ENCODE measurements around the gene SLC39A2. TPM values are rescaled to one million over a fixed set of nuclear protein-coding genes. Genes with fewer than 3 reads are reported as not detected.

Gene SLC39A2
- total and polyA plus RNA-seq, 9 of the 15 experiments (the other 6 are each of a cell fraction or from before 2014, with no cell fraction given): 0.06 to 0.09 TPM; not detected in 7

DNA sequence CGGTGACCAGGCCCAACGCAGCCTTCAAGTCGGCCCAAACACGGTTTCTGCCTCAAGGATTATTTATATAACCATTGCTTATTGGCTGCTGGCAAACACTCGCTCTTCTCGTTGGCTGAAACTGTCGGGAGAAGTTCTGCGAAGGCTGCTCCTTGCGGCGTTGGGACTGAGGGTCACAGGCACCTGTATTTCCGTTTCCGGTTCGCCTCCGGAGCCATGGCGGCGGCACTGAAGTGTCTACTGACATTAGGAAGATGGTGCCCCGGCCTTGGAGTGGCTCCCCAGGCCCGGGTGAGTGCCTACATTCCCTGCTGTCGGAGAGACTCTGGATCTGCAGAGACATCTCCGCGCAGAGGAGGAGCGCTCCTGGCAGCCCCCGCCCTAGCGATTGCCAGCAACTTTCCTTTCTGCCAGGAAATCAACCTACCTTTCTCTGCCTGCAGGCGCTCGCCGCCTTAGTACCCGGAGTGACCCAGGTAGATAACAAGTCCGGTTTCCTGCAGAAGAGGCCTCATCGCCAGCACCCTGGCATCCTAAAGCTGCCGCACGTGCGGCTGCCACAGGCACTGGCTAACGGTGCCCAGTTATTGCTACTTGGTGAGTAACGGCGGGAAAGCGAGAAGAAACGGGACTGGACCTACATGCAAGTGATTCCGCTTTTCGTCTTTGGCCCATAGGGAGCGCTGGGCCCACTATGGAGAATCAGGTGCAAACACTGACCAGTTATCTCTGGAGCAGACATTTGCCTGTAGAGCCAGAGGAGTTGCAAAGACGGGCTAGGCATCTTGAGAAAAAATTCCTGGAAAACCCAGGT lies 9.1 kb upstream of the SLC39A2 start, which contains the start of gene METTL17 (continued):
- TF ChIP-seq MYNN (IDR thresholded peaks at IDR 0.05): no peak
- no peak for TF ChIP-seq MYNN (CRISPR knock-in tag; IDR thresholded peaks at IDR 0.05)
- TF ChIP-seq ZNF592 (IDR thresholded peaks at IDR 0.05): no peak
- no peak for TF ChIP-seq ZNF407 (IDR thresholded peaks at IDR 0.05; ENCODE audit: low read depth)
- peak; percentile 84 for TF ChIP-seq POLR2G (IDR thresholded peaks at IDR 0.05; ENCODE audit: low read depth, low read length)
- TF ChIP-seq POLR2B (IDR thresholded peaks at IDR 0.05; ENCODE audit: low read depth, partially characterized antibody): peak; percentile 56
- TF ChIP-seq GATAD2A (IDR thresholded peaks at IDR 0.05): no peak
- TF ChIP-seq, protein P1, sequence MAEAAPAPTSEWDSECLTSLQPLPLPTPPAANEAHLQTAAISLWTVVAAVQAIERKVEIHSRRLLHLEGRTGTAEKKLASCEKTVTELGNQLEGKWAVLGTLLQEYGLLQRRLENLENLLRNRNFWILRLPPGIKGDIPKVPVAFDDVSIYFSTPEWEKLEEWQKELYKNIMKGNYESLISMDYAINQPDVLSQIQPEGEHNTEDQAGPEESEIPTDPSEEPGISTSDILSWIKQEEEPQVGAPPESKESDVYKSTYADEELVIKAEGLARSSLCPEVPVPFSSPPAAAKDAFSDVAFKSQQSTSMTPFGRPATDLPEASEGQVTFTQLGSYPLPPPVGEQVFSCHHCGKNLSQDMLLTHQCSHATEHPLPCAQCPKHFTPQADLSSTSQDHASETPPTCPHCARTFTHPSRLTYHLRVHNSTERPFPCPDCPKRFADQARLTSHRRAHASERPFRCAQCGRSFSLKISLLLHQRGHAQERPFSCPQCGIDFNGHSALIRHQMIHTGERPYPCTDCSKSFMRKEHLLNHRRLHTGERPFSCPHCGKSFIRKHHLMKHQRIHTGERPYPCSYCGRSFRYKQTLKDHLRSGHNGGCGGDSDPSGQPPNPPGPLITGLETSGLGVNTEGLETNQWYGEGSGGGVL (CRISPR knock-in tag; IDR thresholded peaks at IDR 0.05): no peak
- TF ChIP-seq, protein P2, sequence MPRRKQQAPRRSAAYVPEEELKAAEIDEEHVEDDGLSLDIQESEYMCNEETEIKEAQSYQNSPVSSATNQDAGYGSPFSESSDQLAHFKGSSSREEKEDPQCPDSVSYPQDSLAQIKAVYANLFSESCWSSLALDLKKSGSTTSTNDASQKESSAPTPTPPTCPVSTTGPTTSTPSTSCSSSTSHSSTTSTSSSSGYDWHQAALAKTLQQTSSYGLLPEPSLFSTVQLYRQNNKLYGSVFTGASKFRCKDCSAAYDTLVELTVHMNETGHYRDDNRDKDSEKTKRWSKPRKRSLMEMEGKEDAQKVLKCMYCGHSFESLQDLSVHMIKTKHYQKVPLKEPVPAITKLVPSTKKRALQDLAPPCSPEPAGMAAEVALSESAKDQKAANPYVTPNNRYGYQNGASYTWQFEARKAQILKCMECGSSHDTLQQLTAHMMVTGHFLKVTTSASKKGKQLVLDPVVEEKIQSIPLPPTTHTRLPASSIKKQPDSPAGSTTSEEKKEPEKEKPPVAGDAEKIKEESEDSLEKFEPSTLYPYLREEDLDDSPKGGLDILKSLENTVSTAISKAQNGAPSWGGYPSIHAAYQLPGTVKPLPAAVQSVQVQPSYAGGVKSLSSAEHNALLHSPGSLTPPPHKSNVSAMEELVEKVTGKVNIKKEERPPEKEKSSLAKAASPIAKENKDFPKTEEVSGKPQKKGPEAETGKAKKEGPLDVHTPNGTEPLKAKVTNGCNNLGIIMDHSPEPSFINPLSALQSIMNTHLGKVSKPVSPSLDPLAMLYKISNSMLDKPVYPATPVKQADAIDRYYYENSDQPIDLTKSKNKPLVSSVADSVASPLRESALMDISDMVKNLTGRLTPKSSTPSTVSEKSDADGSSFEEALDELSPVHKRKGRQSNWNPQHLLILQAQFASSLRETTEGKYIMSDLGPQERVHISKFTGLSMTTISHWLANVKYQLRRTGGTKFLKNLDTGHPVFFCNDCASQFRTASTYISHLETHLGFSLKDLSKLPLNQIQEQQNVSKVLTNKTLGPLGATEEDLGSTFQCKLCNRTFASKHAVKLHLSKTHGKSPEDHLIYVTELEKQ (CRISPR knock-in tag; IDR thresholded peaks at IDR 0.05): no peak

Data from K562 (cell line).